Left ventricle myocardium inferior (tissue), 1 donor: ENCODE results near the gene SLC25A46. TPM values are rescaled to one million over a fixed set of nuclear protein-coding genes. Genes with fewer than 3 reads are reported as not detected.
"Not testable (repeated sequence)": the region's sequence is repeated elsewhere in the genome, so short reads cannot be mapped to it uniquely, and the experiment has no call there.

ENCODE experiments used
- DNase-seq: peaks from one replicate; pipeline ENCODE4 v3.0.0-alpha.2; 2020
- H3K27ac ChIP-seq: fragments of 200-600 bp; replicated peaks from 2 replicates; pipeline ENCODE4 v1.8.0; 2021
- H3K27me3 ChIP-seq: fragments of 200-600 bp; 2 replicates; pipeline ENCODE4 v1.8.0; 2021; ENCODE audit warnings: low read depth
- H3K36me3 ChIP-seq: fragments of 200-600 bp; 2 replicates; pipeline ENCODE4 v1.8.0; 2021
- H3K4me1 ChIP-seq: fragments of 200-600 bp; 2 replicates; pipeline ENCODE4 v1.8.0; 2021
- H3K4me3 ChIP-seq: fragments of 200-600 bp; 2 replicates; pipeline ENCODE4 v1.8.0; 2021; ENCODE audit warnings: mild to moderate bottlenecking, moderate library complexity
- H3K9me3 ChIP-seq: fragments of 200-600 bp; replicated peaks from 2 replicates; pipeline ENCODE4 v1.8.0; 2021
- CTCF ChIP-seq: fragments of 200-600 bp; IDR thresholded peaks from 2 replicates; pipeline ENCODE4 v1.8.0; 2021; ENCODE audit warnings: antibody characterized with exemption, mild to moderate bottlenecking, borderline replicate concordance
- intact Hi-C: fragments of 100-400 bp; cut with micrococcal nuclease; formaldehyde crosslinking; loops from one replicate; pipeline ENCODE4 v1.11.0; 2022
- total RNA-seq: library from RNA; stranded (reverse); fragmentation: NEBNext Ultra II Directional; extraction: Animal tissue kit (Norgen Biotek cat#: 25700); gene quantifications from one replicate; pipeline ENCODE4 v1.2.1, GENCODE V29; 2021
- donor health status: DM: no; HTN: yes; CAD: no; lungs with severe emphysema.

Gene SLC25A46
- total RNA-seq, 1 donor from 2014 or later: 67.9 TPM

- no peak for DNase-seq
- intact Hi-C loops: no loop called here
- Histone ChIP-seq H3K27me3 (no peaks in the 10 kb centered on the region), H3K4me1 (peaks cover 10% of the 10 kb centered on the region), H3K36me3 (no peaks in the 10 kb centered on the region), H3K27ac (peak overlapping the region; percentile 36), H3K4me3 (peak overlapping the region; percentile 62), H3K9me3 (no peaks in the 10 kb centered on the region)
- TF ChIP-seq CTCF: peak; percentile 25
These were observed 11.8 kb upstream of the SLC25A46 start for GRCh38 chr5:110727025-110727314.

- H3K9me3 ChIP-seq, H3K27me3 ChIP-seq, H3K4me3 ChIP-seq, intact Hi-C loops, DNase-seq, H3K36me3 ChIP-seq, H3K27ac ChIP-seq, H3K4me1 ChIP-seq: not testable (repeated sequence)
These were observed 7.3 kb upstream of the SLC25A46 start for GRCh38 chr5:110731499-110731898.

- TF ChIP-seq CTCF: no peak
- Histone ChIP-seq H3K36me3 (no peaks in the 10 kb centered on the region), H3K27me3 (no peaks in the 10 kb centered on the region), H3K4me1 (peaks cover 12% of the 10 kb centered on the region), H3K4me3 (no peak overlapping the region), H3K27ac (no peak overlapping the region), H3K9me3 (no peaks in the 10 kb centered on the region)
- no peak for DNase-seq
- intact Hi-C loops: no loop called here
These were observed 4.7 kb upstream of the SLC25A46 start for GRCh38 chr5:110734101-110734500.

GRCh38 chr5:110735556-110735955 is 3.3 kb upstream of the SLC25A46 start:
- intact Hi-C loops: no loop called here
- DNase-seq: no peak
- no peaks in the 10 kb centered on the region for H3K27me3 ChIP-seq
- H3K4me3 ChIP-seq: no peak overlapping the region
- no peak overlapping the region for H3K27ac ChIP-seq
- peaks cover 27% of the 10 kb centered on the region for H3K4me1 ChIP-seq
- H3K9me3 ChIP-seq: no peaks in the 10 kb centered on the region
- TF ChIP-seq CTCF: no peak
- H3K36me3 ChIP-seq: no peaks in the 10 kb centered on the region

GRCh38 chr5:110736753-110737152 is 2.1 kb upstream of the SLC25A46 start:
- no peak overlapping the region for H3K4me3 ChIP-seq
- DNase-seq: no peak
- H3K27me3 ChIP-seq: no peaks in the 10 kb centered on the region
- TF ChIP-seq CTCF: no peak
- H3K9me3 ChIP-seq: no peaks in the 10 kb centered on the region
- no peaks in the 10 kb centered on the region for H3K36me3 ChIP-seq
- peaks cover 38% of the 10 kb centered on the region for H3K4me1 ChIP-seq
- H3K27ac ChIP-seq: no peak overlapping the region
- intact Hi-C loops: no loop called here

- Histone ChIP-seq H3K27me3 (no peaks in the 10 kb centered on the region), H3K4me3 (peak overlapping the region; percentile 96), H3K4me1 (peaks cover 38% of the 10 kb centered on the region), H3K9me3 (no peaks in the 10 kb centered on the region), H3K36me3 (no peaks in the 10 kb centered on the region), H3K27ac (peak overlapping the region; percentile 95)
- DNase-seq: no peak
- intact Hi-C loops: no loop called here
- no peak for TF ChIP-seq CTCF
These were observed 350 bp upstream of the SLC25A46 start for GRCh38 chr5:110738503-110738811.
